Pancreas (tissue), 10 donors: ENCODE data around the gene ZNF554. TPM values are rescaled to one million over a fixed set of nuclear protein-coding genes. Genes with fewer than 3 reads are reported as not detected.
"Not testable (repeated sequence)": the region's sequence is repeated elsewhere in the genome, so short reads cannot be mapped to it uniquely, and the experiment has no call there.

ENCODE experiments used
- ATAC-seq, 4 donors: fragments of 200-7000 bp; cut with Tn5 transposase; one replicate each; pipeline versions ENCODE4 v1.8.0 to v1.9.1; 2020; ENCODE audit warnings: mild to moderate bottlenecking in 4 of 4, moderate library complexity in 4 of 4
- DNase-seq, 6 donors: peaks; one replicate each; pipeline ENCODE4 v3.0.0-alpha.2; 2020
- FAIRE-seq: peaks from 2 replicates; lab custom pipeline; 2012; peaks lifted over from hg19 to GRCh38; lab: Jason Lieb, UNC
- H3K27ac ChIP-seq, 4 donors: fragments of 200-600 bp; sonication (generic); 1 replicate in 3 of 4; 2 replicates in 1 of 4; pipeline versions ENCODE4 v1.5.0 to v1.8.0; 2020
- H3K27me3 ChIP-seq, 4 donors: fragments of 200-600 bp; one replicate each; pipeline ENCODE4 v1.8.0; 2021
- H3K36me3 ChIP-seq, 3 donors: fragments of 200-600 bp; sonication (generic) in 1 of 3; one replicate each; pipeline versions ENCODE4 v1.5.0 to v1.8.0; 2020 to 2021
- H3K4me1 ChIP-seq, 3 donors: fragments of 200-600 bp; one replicate each; pipeline ENCODE4 v1.8.0; 2021
- H3K4me3 ChIP-seq, 4 donors: fragments of 200-600 bp; sonication (generic) in 2 of 4; one replicate each; pipeline versions ENCODE4 v1.5.0 to v1.8.0; 2020 to 2021
- H3K9me3 ChIP-seq, 4 donors: fragments of 200-600 bp; one replicate each; pipeline ENCODE4 v1.8.0; 2021
- WGBS, 2 donors: extraction: QIAGEN DNeasy Blood & Tissue Kit; methylation state at CpG; one replicate each; pipeline ENCODE4 v1.1.7; 2013; 5-methylcytosine and 5-hydroxymethylcytosine counted together
- intact Hi-C, 3 donors: fragments of 100-400 bp; cut with DNase I; formaldehyde crosslinking; loops; one replicate each; pipeline versions ENCODE4 v1.11.1 to v1.14.2; 2022
- polyA plus RNA-seq, 2 donors: library from polyadenylated mRNA; stranded (reverse); fragments of 200-250 nt; gene quantifications; one replicate each; pipeline ENCODE4 v1.2.3, GENCODE V29; 2013
- total RNA-seq, 6 donors: library from RNA; stranded (reverse); fragmentation: NEBNext Ultra II Directional in 4 of 6; extraction: Animal tissue kit (Norgen Biotek cat#: 25700) in 4 of 6; gene quantifications; one replicate each; pipeline versions ENCODE4 v1.2.1 to v1.2.4, GENCODE V29; 2021 to 2023
- TF ChIP-seq, protein P1 (sequence below), 4 donors: fragments of 200-600 bp; sonication (generic) in 3 of 4; IDR thresholded peaks; one replicate each; pipeline versions ENCODE4 v1.5.0 to v1.8.0; 2021; ENCODE audit warnings: antibody characterized with exemption in 4 of 4
- donor health status: healthy with polysubstance abuse.
- donor health status: DM: no; HTN: no; CAD: no; lungs with moderate emphysema.
- donor health status: DM: no; HTN: no; CAD: no.
- donor health status: control.
- donor health status: control.
- donor health status: Bipolar disorder and iron deficiency.
- donor health status: DM: yes; HTN: yes; CAD: no.
- donor health status: DM: no; HTN: no; CAD: no.
- donor health status: DM: no; HTN: no; CAD: no.
- donor health status: DM: yes; HTN: yes; CAD: no.

ZNF554 gene
- total and polyA plus RNA-seq, 8 donors = 2.6 to 5.2 (median 3.6) TPM

DNA sequence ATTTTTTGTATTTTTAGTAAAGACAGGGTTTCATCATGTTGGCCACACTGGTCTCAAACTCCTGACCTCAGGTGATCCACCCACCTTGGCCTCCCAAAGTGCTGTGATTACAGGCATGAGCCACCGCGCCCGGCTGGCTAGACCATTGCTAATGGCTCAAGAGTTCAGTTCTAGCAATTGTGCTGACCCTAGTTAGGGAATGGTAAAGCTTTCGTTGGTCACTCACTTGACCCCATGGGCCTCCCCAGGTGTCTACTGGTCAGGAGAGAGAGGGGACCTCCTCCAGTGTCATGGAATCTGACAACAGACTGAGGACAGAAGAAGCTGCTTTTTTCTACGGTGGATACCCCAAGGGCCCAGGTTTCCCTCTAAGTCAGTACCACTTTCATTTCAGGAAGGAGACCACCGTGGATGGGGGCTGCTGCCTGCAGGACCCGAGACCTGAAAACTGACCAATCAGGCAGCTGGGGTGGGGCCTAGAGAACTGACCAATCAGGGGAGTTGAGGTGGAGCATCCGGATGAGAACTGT, 46.9 kb downstream of the ZNF554 start:
- FAIRE-seq (no peak), DNase-seq (no peak), ATAC-seq (no peak)
- TF ChIP-seq, protein P1, sequence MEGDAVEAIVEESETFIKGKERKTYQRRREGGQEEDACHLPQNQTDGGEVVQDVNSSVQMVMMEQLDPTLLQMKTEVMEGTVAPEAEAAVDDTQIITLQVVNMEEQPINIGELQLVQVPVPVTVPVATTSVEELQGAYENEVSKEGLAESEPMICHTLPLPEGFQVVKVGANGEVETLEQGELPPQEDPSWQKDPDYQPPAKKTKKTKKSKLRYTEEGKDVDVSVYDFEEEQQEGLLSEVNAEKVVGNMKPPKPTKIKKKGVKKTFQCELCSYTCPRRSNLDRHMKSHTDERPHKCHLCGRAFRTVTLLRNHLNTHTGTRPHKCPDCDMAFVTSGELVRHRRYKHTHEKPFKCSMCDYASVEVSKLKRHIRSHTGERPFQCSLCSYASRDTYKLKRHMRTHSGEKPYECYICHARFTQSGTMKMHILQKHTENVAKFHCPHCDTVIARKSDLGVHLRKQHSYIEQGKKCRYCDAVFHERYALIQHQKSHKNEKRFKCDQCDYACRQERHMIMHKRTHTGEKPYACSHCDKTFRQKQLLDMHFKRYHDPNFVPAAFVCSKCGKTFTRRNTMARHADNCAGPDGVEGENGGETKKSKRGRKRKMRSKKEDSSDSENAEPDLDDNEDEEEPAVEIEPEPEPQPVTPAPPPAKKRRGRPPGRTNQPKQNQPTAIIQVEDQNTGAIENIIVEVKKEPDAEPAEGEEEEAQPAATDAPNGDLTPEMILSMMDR (IDR thresholded peaks at IDR 0.05) = no peak
- WGBS, 2 donors = 77 to 83% methylated on average over 8 of the region's 8 CpGs
- Histone ChIP-seq H3K9me3 (no peaks in the 10 kb centered on the region), H3K4me1 (no peaks in the 10 kb centered on the region), H3K36me3 (no peaks in the 10 kb centered on the region), H3K4me3 (no peak overlapping the region), H3K27ac (no peak overlapping the region), H3K27me3 (no peaks in the 10 kb centered on the region)
- intact Hi-C loops = no loop called here

- Histone ChIP-seq H3K9me3 (no peaks in the 10 kb centered on the region), H3K27me3 (no peaks in the 10 kb centered on the region), H3K27ac (peak within 1 kb of the TSS in 1 of 4 donors; percentile 26), H3K36me3 (no peaks in the 10 kb centered on the region), H3K4me3 (no peak within 1 kb of the TSS), H3K4me1 (no peaks in the 10 kb centered on the region)
- 84 to 86% methylated on average over 35 to 36 of the region's 36 CpGs for WGBS, 2 donors
- intact Hi-C loops = no loop called here
- FAIRE-seq (no peak), DNase-seq (peak in 2 of 6 donors; percentile 42 to 74), ATAC-seq (peak; percentile 32 to 44 (median 38))
- TF ChIP-seq, protein P1 (IDR thresholded peaks at IDR 0.05) = no peak
Observed at GRCh38 chr19:2867025-2867991, 47.6 kb downstream of the ZNF554 start, which contains the start of gene ZNF556. ZNF556 (plus strand) TSS chr19:2867335; CDS start chr19:2867422, 87 bp downstream.

DNA sequence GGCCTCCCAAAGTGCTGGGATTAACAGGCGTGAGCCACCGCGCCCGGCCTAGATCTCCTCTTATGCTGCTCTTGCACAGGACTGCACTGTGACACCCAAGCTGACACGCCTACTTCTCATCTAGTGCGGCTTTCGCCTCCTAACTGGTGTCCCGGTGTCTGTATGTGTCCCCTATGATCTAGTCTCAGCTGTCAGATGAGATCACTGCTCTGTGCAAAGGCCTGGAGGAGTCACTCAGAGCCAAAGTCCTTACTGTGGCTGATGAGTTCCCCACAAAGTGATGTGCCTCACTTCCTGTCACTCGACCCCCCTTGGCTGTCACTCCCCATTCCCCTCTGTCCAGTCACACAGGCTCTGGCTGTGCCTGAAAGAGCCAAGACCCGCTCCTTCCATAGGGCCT, 50.0 kb downstream of the ZNF554 start:
- Histone ChIP-seq H3K36me3 (no peaks in the 10 kb centered on the region), H3K27me3 (no peaks in the 10 kb centered on the region), H3K4me3 (no peak overlapping the region), H3K9me3 (no peaks in the 10 kb centered on the region), H3K27ac (no peak overlapping the region), H3K4me1 (no peaks in the 10 kb centered on the region)
- 85 to 90% methylated on average over 10 of the region's 10 CpGs for WGBS, 2 donors
- DNase-seq = no peak
- FAIRE-seq = no peak
- intact Hi-C loops = loop anchor here in 1 of 3 donors (5.0 kb wide), 1 partner anchor 222 kb away; no protein-coding TSS in a partner anchor
- no peak for ATAC-seq
- TF ChIP-seq, protein P1 (IDR thresholded peaks at IDR 0.05) = no peak

DNA sequence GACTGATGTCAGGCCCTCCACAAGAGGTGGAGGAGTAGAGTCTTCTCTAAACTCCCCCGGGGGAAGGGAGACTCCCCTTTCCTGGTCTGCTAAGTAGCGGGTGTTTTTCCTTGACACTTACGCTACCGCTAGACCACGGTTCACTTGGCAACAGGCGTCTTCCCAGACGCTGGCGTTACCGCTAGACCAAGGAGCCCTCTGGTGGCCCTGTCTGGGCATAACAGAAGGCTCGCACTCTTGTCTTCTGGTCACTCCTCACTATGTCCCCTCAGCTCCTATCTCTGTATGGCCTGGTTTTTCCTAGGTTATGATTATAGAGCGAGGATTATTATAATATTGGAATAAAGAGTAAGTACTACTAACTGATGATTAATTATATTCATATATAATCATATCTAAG, 52.5 kb downstream of the ZNF554 start:
- H3K9me3 ChIP-seq, H3K27ac ChIP-seq, DNase-seq, H3K4me3 ChIP-seq, H3K27me3 ChIP-seq, FAIRE-seq, H3K4me1 ChIP-seq, ATAC-seq, H3K36me3 ChIP-seq: not testable (repeated sequence)
- 22 to 24% methylated on average over 7 to 11 of the region's 11 CpGs for WGBS, 2 donors
- intact Hi-C loops = loop anchor here in 1 of 3 donors (5.0 kb wide), 1 partner anchor 225 kb away; no protein-coding TSS in a partner anchor
- TF ChIP-seq, protein P1 (IDR thresholded peaks at IDR 0.05) = peak in 2 of 4 donors; percentile 16 to 18
